NCI-H82 treated with DMSO at 0.1 percent for 48 hours (cell line): ENCODE results near the gene PPP1R1B.
A peak's percentile ranks its signal among the peaks of the same experiment; 100 is the strongest.

Experiments used
- DNase-seq: peaks from one replicate; lab custom pipeline; 2025; ENCODE audit not compliant: unreplicated experiment; lab: John Stamatoyannopoulos, UW

Gene PPP1R1B

DNA sequence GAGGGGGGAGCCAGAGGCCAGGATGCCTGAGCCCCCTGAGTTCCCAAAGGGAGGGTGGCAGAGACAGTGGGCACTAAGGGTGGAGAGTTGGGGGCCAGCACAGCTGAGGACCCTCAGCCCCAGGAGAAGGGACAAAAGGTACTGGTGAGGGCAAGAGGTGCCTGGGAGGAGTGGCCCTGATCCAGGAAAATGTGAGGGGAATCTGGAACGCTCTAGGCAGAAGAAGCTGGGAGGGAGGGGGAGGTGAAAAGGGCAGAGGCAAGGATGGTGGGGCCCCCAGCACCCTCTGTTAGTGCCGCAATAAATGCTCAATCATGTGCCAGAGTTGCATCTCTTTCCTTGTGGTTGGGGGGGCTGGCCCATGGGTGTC lies 39.5 kb downstream of the PPP1R1B start:
- no peak for DNase-seq

DNA sequence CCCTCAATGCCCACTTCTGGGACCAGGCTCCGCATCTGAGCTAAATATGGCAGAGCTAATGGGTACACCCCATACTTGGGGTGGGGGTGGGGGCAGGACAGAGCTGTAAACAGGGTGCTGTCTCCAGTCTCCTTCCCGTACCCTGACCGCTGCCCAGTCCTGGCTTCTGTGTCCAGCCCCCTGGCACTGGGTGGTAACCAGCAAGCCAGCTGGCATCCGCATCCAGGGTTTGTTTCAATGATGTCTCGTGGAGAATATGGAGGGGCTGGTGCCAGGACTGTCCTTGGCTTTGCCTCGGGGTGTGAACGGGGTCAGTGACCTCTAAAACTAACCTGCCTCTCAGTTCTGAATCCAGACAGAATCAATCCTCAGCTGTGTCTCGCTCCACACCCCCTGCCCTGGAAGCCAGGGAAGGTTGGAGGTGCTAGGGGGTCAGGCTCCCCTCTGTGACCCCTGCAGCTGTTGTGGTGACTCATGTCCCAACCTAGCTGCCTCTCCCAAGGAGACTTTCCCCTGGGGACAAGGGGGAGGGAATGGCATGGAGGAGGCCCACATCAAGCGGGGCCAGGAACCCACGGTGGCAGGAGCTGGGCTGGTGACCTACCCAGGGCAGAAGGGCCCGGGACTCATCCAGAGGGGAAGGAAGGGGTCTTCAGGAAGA lies 40.0 kb downstream of the PPP1R1B start:
- DNase-seq = no peak

DNA sequence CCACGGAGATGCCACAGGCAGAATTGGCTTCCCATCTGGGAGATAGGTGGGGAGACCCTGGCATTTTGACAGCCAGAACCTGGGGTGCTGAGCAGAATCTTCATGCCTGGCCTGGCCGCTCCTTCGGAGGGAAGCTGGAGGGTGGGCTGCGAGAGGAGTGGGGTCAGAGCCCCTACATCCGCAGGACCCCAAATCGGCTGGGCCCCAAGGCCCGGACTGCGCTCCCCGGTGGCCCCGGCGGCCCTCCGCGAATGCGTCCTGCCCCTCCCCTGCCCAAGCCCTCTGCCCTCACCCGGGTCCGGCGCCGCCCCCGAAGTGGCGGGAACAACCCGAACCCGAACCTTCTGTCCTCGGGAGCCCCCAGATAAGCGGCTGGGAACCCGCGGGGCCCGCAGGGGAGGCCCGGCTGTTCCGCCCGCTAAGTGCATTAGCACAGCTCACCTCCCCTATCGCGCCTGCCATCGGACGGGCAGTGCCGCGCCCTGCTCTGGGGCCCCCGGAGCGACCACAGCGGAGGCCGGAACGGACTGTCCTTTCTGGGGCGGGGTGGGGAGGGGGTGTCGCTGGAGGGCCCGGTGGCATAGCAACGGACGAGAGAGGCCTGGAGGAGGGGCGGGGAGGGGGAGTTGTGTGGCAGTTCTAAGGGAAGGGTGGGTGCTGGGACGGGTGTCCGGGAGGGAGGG lies 40.7 kb downstream of the PPP1R1B start:
- DNase-seq = peak; percentile 36

DNA sequence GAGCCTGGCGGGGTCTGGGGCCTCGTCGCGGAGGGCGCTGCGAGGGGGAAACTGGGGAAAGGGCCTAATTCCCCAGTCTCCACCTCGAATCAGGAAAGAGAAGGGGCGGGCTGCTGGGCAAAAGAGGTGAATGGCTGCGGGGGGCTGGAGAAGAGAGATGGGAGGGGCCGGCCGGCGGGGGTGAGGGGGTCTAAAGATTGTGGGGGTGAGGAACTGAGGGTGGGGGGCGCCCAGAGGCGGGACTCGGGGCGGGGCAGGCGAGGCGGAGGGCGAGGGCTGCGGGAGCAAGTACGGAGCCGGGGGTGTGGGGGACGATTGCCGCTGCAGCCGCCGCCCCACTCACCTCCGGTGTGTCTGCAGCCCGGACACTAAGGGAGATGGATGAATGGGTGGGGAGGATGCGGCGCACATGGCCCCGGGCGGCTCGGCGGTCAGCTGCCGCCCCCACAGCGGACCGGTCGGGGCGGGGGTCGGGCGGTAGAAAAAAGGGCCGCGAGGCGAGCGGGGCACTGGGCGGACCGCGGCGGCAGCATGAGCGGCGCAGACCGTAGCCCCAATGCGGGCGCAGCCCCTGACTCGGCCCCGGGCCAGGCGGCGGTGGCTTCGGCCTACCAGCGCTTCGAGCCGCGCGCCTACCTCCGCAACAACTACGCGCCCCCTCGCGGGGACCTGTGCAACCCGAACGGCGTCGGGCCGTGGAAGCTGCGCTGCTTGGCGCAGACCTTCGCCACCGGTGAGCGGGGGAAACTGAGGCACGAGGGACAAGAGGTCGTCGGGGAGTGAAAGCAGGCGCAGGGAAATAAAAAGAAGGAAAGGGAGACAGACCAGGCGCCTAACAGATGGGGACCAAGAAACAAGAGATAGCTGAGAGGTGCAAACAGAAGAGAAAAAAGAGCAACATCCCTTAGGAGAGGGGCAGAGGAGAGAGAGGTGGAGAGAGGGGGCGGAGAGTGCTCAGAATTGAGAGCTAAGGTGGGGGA lies 41.5 kb downstream of the PPP1R1B start, which contains the start of gene PNMT:
TSS of gene PNMT (plus strand) at position 509 of the 980 bp plus-strand sequence. CDS start at position 532, 23 bp downstream.
- DNase-seq = peak; percentile 36

DNA sequence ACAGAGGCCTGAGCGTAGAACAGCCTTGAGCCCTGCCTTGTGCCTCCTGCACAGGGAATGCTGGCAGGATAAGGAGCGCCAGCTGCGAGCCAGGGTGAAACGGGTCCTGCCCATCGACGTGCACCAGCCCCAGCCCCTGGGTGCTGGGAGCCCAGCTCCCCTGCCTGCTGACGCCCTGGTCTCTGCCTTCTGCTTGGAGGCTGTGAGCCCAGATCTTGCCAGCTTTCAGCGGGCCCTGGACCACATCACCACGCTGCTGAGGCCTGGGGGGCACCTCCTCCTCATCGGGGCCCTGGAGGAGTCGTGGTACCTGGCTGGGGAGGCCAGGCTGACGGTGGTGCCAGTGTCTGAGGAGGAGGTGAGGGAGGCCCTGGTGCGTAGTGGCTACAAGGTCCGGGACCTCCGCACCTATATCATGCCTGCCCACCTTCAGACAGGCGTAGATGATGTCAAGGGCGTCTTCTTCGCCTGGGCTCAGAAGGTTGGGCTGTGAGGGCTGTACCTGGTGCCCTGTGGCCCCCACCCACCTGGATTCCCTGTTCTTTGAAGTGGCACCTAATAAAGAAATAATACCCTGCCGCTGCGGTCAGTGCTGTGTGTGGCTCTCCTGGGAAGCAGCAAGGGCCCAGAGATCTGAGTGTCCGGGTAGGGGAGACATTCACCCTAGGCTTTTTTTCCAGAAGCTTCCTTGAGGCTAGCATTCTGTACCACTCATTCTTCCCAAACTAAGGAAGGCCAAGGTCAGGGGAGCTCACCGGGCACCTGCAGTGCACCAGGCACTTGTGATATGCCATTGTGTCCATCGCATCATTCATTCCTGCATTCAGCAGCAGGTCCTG lies 43.4 kb downstream of the PPP1R1B start:
- DNase-seq = no peak

DNA sequence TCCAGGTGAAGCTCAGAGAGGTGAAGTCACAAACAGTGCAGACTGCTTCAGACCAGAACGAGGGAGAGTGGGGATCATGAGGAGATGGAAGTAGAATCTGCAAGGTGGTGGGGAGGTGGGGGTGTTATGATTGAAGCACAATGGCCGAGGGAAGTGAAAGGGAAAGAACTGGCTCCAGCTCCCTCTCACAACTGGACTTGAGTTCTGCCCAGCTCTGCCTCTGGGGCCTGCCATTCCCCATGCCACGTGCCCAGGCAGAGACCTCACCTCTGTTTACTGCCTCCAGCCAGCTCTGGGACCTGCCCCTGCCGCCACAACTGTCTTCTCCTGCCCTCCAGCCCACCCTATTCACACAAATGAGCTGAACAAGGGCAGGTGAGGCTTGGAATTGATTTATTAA lies 44.0 kb downstream of the PPP1R1B start:
- DNase-seq = no peak

DNA sequence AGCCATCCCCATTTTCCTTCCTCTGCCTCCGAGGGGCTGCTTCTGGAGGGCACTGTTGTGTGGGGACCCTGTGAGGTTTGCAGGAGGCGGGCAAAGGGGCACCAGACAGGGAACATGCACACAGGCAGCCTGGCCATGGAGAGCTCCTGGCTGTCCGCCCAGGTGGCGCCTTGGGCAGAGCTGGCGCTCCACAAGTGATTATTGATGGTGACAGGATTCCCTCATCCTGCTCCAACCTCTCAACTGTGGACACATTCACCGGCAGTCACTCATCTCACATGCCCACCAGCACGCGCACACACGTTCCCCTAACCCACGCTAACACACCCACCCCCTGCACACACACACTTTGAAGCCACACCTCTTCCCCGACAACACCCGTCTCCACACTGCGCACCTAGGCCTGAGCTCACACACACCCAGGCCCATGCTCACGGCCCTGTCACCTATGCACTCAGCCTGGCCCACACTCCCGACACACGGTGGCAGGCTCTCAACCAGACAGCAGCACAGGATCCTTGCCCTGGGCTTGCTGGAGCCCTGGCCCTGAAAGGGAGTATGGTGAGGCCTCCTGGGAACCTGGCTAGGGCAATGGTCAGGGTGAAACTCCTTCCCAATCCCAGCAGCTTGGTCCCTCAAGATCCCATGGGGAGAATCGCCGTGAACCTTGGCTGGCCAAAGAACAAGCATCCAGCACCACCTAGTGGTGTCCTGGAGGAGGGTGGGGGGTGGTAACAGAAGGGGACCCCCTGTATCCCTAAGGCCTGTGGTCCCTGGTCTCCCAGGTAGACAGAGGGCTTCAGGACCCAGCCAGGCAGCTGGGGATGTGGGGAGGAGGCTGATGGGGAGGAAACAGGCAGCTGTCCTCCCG lies 45.1 kb downstream of the PPP1R1B start:
- peak; percentile 40 for DNase-seq

DNA sequence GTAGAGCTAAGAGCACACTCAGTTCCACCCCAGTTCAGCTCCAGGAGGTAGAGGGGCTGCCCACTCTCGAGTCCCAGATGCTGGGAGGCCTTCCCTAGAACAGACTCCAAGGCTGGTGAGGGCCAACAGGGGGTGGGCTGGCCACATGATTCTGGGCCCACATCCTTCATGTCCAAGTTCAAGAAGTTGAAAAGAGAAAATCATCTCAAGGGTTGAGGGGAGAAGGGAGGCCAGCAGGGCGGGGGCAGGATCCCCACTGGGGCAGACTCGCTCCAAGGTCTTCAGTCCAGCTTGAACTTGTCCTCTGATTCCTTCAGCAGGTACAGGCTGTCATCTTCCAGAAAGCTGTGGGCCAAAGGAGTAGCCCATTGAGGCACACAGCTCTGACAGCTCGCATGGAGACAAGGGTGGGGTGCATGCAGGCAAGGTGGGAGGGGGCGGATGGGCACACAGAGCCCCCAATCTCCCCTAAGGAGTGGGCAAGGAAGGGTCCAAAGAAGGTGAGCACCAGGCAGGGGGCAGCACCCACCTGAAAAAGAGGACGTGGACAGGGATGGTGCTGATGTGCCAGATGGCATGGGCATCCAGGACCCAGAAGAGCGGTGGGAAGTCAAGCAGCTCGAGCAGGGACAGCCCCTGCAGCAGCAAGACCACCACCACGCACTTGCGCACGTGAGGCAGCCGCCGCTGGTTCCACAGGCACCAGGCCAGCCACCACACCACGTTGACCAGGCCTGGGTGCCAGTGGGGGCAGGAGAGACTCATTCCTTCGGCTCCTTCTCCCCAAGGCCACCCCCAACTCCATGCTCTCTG lies 46.0 kb downstream of the PPP1R1B start:
- no peak for DNase-seq

DNA sequence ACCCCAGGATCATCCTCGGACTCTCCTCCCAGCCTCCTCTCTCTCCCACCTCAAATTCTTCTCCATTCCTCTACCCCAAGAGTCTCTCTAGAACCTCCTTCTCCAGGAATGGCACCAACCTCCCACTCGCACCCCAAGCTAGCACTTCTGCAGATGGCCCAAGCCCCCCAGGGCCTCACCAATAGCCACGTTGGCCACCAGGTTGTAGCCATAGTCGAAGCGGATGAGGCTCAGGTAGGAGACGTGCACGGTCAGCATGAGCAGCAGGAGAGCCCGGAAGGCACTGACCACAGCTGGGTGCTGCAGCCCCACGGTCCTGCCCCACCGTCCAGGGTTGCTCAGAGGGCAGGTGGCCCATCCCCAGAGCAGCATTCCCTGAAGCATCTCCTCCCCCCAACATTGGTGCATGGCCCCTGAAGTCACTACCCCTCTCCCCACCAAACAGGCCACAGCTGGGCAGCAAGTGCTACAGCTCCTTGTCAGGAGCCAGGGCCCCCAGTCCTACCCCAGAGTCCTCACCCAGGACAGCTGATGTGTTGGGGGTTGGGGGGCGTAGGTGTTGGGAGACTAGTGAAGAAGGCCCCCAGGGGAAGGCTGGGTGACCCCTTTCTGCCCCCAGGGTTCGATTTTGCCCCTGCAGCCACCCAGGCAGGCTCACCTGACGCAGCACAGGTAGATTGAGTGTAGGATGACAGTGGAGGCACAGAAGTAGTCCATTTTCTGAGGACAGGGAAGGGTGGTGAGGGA lies 46.8 kb downstream of the PPP1R1B start:
- no peak for DNase-seq

DNA sequence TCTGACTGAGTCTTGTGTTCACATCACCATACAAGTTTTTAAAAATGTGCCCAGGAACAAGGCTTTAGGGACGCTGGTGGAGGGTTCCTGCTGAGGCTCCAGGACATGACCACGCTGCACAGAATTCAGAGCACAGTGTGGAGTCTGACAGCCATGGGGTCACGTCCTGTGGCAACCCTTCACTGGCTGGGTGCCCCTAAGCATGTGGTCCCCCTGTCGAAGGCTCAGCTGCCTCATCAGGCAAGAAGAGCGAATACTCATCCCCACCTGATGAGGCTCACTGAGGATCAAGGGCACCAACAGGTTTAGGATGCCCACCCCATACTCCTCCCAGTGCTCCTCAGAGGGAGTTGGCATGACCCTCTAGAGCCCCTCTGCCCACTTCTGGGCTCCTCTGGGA lies 47.4 kb downstream of the PPP1R1B start:
- no peak for DNase-seq

DNA sequence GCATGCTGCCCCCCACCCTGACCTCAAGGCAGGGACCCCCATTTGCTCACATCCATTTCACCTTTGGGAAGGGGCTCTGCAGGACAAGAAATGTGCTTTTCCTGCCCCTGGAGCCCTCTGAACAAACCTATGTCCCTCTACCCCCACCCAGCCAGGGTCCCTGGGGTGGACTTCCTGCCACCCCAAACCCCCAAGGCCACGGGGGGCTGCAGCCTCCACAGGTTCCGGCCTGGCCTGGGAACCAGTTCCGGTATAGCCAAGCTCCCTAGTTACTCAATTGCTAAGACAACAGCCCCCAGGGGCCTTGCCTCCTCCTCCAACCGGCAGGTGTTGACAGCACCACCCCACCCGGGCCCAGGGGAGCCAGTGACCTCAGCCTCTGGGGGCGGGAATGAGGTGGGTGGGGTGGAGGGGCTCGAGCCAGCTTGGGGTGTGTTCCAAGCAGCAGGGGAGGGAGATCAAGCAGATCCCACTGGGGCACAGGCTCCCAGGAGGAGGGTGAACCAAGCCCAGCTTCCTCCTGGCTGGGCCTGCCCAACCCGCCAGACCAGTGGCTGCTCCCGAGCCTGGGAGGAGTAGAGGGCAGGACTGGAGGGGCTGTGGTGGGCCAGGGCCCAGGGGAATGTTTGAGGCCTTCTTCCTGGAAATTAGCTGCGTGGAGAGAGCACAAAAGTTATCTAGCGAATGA lies 48.1 kb downstream of the PPP1R1B start:
- peak; percentile 12 for DNase-seq

DNA sequence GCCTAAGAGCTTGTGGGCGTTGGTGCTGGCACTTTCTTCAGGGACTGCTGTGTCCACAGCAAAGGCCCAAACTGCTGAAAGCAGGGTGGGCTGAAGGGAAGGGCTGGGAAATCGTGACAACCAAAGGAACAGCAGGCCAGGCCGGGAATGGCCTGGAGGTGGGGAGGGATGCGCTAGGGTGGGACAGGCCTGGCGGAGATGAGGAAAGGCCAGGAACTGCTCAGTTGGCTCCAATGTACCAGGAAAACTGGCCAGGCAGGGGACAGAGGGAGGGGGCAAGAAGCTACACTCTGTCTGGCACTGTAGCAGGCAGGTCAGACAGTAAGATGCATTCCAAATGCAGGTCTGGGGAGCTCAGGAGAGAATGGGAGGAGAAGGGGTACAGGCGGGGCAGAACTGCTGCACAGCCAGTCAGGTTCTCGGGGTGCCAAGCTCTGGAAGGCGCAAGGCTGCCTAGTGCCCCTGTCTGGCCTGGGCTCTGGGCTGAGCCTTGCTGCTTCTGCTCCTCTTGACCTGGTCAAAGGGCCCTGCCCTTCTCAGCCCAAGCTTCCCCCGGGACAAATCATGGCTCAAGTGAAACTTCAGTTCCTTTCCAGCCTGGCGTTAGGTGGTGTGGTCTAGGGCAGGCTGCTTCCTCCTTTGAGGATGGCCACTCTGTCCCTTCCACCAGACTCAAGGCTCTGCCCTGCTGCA lies 48.8 kb downstream of the PPP1R1B start:
- DNase-seq = no peak

DNA sequence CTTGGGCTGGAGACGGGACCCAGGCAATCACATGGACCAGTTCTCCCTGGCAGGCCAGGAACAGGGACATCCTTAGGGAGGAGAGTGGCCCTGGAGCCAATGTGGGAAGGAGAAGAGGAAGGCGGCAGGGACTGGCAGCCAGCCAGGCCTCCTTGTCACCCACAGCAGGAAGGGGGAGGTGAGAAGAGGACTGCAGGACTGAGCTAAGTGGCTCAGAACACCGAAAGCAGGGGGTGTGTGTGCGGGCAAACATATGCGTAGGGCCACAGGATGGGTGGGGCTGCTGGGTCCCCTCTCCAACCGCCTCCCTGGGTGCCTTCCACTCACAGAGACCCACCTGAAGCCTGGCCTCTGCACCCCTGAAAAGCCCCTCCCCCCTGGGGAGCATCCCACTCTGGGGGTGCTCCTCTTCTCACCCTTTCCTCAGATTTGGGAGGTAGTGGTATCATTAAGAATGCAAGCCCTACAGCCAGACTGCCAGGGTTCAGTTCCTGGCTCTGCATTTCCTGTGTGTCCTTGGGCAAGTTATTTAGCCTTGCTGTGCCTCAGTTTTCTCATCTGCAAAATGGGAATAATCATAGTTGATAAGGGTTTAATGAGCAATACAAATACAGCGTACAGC lies 49.6 kb downstream of the PPP1R1B start:
- DNase-seq = peak; percentile 31

DNA sequence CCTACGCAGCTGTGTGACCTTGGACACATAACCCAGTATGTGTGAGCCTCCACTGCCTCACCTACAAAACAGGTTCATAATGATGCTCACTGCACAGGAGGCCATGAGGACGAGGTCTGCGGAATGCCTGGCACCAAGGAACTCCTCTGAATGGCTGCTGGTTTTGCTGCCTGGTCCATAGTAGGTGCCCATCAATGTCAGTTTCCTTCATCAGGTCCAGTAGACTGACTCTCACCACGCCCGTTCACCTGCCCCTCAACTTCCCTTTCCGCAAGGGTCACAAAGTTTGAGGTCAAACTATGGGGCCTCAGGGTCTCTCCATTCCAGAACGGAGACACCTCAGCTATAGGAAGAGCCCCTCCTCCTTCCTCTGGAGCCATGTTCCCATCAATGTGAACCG lies 50.3 kb downstream of the PPP1R1B start:
- no peak for DNase-seq

DNA sequence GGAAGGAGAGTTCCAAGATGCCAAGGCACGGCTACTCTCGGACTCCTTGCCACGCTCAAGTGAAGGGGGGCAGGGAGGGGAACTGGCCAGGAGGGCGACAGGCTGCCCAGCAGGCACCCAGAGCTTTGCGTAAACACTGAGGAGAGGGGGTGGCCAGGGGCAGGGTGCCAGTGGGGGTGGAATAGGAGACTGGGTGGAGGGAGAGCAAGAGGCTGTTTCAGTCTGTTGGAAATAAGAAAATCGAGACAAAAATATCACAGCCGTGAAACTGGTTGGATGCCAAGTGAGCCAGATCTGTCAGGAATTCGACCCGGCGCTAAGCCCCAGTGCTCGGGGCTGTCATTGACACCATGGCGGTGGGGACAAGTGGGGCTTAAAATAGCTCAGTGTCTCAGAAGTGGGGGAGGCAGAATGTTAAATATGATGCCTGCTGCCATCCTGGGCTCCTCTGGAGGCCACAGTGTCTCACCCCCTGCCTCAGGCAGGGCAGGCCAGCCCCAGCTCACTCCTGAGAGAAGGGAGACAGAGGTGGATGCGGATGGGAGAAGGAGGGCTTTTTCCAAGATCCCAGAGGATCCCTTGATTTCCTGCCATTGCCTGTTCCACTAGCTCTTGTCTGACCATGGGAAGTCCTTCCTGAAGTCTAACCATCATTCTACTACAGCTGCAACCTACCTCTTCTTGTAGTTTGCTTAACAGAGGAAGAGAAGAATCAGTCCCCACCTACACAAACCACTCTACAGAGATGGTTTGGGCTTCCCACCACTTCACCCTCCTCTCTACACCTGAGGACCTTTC lies 51.0 kb downstream of the PPP1R1B start:
- DNase-seq = no peak
